CD4-positive, alpha-beta T cell treated with Interleukin-21 for 1 hour (primary cell): ENCODE measurements around the gene OR13C4.
"Not testable (repeated sequence)": the region's sequence is repeated elsewhere in the genome, so short reads cannot be mapped to it uniquely, and the experiment has no call there.

Source experiments
- DNase-seq: peaks from one replicate; pipeline ENCODE4 v3.0.0-alpha.2; 2020

Gene OR13C4

GRCh38 chr9:104527109-104527508 lies at the start of gene OR13C4:
Gene OR13C4 (minus strand): TSS chr9:104527209. CDS start chr9:104527209, 0 bp downstream.
- no peak for DNase-seq

GRCh38 chr9:104575456-104575855 lies 48.4 kb upstream of the OR13C4 start:
- no peak for DNase-seq

- DNase-seq: no peak
These were observed 45.6 kb upstream of the OR13C4 start for GRCh38 chr9:104572612-104573011.

GRCh38 chr9:104568868-104569267 lies 41.9 kb upstream of the OR13C4 start, which contains the start of gene OR13C8:
Gene OR13C8 (plus strand): TSS chr9:104569168. CDS start chr9:104569168, 0 bp downstream.
- DNase-seq: no peak

DNA sequence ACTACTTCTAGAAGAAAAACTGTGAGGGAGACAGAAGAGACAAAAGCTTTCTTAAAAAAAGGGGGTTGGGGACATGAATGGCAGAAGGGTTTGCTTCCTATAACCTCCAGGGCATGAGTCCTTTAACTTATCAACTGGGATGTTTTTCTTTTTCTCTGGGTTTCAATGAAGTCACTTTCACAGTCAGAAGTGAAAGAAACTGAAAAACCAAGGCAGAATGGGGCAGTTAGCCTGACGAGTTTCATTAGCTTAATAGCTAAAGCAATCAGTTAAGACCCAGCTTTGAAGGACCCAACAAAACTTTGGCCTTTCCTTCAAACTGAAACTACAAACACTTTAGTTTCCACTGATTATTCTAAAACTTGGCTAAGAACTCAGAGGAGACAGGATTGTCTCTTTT lies 37.3 kb upstream of the OR13C4 start:
- DNase-seq: no peak

DNA sequence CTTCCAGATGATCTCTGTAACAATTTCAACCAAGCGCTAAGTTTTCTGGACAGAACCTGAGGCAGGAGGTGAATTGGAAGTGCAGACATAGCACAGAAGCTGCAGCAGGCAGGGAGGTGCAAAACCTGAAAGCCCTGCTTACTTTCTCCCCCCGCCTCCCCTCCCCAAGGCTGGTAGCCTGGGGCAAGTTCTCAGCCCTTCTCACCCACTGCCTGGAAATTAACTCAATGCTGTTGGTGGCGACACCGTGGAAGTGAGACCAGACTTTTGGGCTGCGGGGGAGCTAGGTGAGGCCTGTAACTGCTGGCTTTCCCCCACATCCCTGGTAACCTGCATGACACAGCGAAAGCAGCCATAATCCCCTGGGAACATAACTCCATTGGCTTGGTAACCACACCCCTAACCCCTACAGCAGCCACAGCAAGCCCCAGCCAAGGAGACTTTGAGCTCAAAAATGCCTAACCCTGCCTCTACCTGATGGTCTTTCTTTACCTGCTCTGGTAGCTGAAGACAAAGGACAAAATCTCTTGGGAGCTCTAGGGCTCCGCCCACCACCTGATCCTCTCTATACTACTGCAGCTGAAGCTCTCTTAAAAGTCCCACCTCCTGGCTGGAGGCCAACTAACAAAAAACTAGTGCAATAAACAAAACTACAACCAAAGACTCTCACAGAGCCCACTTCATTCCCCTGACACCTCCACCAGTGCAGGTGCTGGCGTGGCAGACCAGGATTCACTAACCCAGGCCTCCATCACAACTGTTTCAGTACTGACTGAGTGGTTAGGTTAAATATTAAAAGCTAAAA lies 30.0 kb upstream of the OR13C4 start:
- no peak for DNase-seq

DNA sequence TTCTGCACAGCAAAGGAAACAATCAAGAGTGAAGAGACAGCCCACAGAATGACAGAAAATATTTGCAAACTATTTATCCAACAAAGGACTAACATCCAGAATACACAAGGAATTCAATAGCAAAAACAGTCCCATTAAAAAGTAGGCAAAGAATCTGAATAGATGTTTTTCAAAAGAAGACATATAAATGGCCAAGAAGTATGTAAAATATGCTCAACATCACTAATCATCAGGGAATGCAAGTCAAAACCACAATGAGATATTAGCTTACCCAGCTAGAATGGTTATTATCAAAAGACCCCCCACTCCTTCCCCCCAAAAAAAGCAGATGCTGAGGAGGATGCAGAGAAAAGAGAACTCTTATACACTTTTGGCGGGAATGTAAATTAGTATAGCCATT lies 28.5 kb upstream of the OR13C4 start:
- DNase-seq: no peak

GRCh38 chr9:104553261-104553660 lies 26.3 kb upstream of the OR13C4 start:
- DNase-seq: no peak

- DNase-seq: no peak
These were observed 17.6 kb upstream of the OR13C4 start for GRCh38 chr9:104544644-104545043.

GRCh38 chr9:104539275-104539674 lies 12.3 kb upstream of the OR13C4 start:
- DNase-seq: no peak

DNA sequence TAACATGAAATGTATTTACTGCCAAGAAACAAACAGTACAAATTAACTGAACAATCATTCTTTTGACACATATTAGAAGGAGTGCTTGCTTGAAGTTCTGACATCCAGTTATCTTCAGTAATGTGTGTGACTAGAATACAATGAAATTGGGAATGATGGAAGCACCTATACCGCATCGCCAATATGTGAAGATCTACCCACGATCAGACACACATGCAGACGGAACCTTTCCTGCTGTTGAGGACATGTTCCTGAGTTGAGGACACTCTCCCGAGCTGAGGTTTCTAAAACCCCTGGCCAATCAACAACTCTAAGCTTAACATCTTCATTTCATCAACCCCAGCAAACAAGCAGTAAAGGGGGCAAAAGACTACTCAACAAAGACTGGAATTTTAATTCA lies 9.7 kb upstream of the OR13C4 start, which contains the start of gene OR13C3:
TSS of gene OR13C3 (minus strand) at position 101 of the 400 bp plus-strand sequence. CDS start 133 bp downstream, outside the sequence.
- no peak for DNase-seq

GRCh38 chr9:104520241-104520640 lies 6.8 kb downstream of the OR13C4 start:
- DNase-seq: not testable (repeated sequence)

- no peak for DNase-seq
These were observed 12.1 kb downstream of the OR13C4 start for GRCh38 chr9:104514901-104515300.

- no peak for DNase-seq
These were observed 20.4 kb downstream of the OR13C4 start for GRCh38 chr9:104506565-104506964.

GRCh38 chr9:104503963-104504362 lies 23.0 kb downstream of the OR13C4 start, which contains the start of gene OR13F1:
Gene OR13F1 (plus strand): TSS chr9:104504263. CDS start chr9:104504263, 0 bp downstream.
- no peak for DNase-seq

DNA sequence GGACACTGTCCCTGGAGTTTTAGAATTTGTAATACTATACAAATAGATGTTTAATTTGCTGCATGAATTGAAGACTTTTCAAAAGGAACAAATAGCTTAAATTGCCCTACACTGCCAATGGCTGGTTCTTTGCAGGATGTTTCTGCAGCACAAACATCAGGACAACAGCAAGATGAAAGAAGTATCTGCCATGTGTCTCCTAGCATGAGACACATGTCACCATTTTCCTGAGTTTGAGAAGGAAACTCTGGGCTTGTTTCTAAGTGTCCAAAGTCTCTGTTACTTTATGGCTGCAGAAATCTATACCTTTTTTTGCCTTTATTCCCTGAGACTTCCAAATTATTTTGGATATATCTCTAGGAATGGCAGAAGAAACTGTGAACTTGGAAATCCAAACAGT lies 23.6 kb downstream of the OR13C4 start:
- DNase-seq: no peak

DNA sequence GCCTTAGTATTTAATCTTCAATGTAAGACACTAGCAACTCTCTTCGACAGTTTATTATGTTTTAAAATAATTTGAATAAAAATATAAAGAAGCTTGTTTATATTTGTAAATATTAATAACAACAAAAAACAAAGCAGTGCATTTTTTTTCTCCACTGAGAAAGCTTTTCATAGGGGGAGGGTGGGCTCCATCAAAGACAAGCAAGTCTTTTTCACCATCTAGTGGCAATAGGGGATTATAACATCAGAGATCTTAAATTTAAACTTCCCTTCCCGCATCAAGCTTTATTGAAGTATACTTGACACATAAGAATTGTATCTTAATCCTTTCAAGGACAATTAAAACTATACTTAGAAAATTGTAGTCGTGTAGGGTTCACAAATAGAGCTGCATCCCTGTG lies 32.2 kb downstream of the OR13C4 start:
- DNase-seq: no peak

- DNase-seq: no peak
These were observed 42.0 kb downstream of the OR13C4 start for GRCh38 chr9:104485014-104485413.

GRCh38 chr9:104482921-104483570 lies 44.0 kb downstream of the OR13C4 start:
- DNase-seq: no peak
